HG02642 (cell line): Measurements from ENCODE around the gene ST6GAL1.

Experiments
- ATAC-seq: cut with Tn5 transposase; IDR thresholded peaks from one replicate; pipeline ENCODE4 v1.9.1; 2021; ENCODE audit warnings: mild to moderate bottlenecking; ENCODE audit not compliant: unreplicated experiment, poor library complexity

The ST6GAL1 gene

GRCh38 chr3:187068787-187069186 lies 138.5 kb downstream of the ST6GAL1 start:
- ATAC-seq: no peak

- ATAC-seq: no peak
These were observed 139.7 kb downstream of the ST6GAL1 start for GRCh38 chr3:187069857-187070516.

- no peak for ATAC-seq
These were observed 141.8 kb downstream of the ST6GAL1 start for GRCh38 chr3:187072102-187072501.

- ATAC-seq: no peak
These were observed 142.2 kb downstream of the ST6GAL1 start for GRCh38 chr3:187072511-187072910.

GRCh38 chr3:187073581-187074098 lies 143.3 kb downstream of the ST6GAL1 start:
- no peak for ATAC-seq

- ATAC-seq: no peak
These were observed 144.5 kb downstream of the ST6GAL1 start for GRCh38 chr3:187074846-187075245.

- ATAC-seq: no peak
These were observed 146.0 kb downstream of the ST6GAL1 start for GRCh38 chr3:187076297-187076696.

- ATAC-seq: no peak
These were observed 146.8 kb downstream of the ST6GAL1 start for GRCh38 chr3:187077085-187077484.

GRCh38 chr3:187077537-187077936 lies 147.2 kb downstream of the ST6GAL1 start:
- no peak for ATAC-seq

- no peak for ATAC-seq
These were observed 149.0 kb downstream of the ST6GAL1 start for GRCh38 chr3:187079090-187080022.

GRCh38 chr3:187080799-187081450 lies 150.6 kb downstream of the ST6GAL1 start:
- no peak for ATAC-seq

- ATAC-seq: no peak
These were observed 152.5 kb downstream of the ST6GAL1 start for GRCh38 chr3:187082758-187083375.

- no peak for ATAC-seq
These were observed 153.8 kb downstream of the ST6GAL1 start for GRCh38 chr3:187084126-187084525.

- no peak for ATAC-seq
These were observed 154.3 kb downstream of the ST6GAL1 start for GRCh38 chr3:187084580-187084979.

GRCh38 chr3:187085021-187085666 lies 154.8 kb downstream of the ST6GAL1 start:
- ATAC-seq: no peak

- no peak for ATAC-seq
These were observed 155.6 kb downstream of the ST6GAL1 start for GRCh38 chr3:187085933-187086332.

GRCh38 chr3:187086831-187087230 lies 156.5 kb downstream of the ST6GAL1 start:
- ATAC-seq: no peak

GRCh38 chr3:187088701-187089100 lies 158.4 kb downstream of the ST6GAL1 start:
- ATAC-seq: no peak

GRCh38 chr3:187093320-187093719 lies 163.0 kb downstream of the ST6GAL1 start:
- ATAC-seq: no peak
